ENCODE data around the gene WNT4.

DNA sequence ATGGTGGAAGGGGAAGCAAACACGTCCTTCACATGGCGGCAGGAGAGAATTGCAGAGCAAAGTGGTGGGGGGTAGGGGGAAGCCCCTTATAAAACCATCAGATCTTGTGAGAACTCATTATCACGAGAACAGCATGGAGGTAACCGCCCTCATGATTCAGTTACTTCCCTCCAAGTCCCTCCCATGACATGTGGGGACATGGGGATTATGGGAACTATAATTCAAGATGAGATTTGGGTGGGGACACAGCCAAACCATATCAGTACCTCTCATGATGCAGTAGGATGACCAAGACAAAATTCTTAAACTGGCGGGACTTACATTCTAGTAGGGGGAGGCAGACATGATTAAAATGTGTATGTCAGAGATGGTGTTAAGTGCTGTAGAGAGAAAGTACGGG is 38.8 kb downstream of the WNT4 start:
- TF ChIP-seq EZH2 (IDR thresholded peaks at IDR 0.05) (no peak), EZH2phosphoT487 (IDR thresholded peaks at IDR 0.05) (no peak)
- TF ChIP-seq, protein P1, sequence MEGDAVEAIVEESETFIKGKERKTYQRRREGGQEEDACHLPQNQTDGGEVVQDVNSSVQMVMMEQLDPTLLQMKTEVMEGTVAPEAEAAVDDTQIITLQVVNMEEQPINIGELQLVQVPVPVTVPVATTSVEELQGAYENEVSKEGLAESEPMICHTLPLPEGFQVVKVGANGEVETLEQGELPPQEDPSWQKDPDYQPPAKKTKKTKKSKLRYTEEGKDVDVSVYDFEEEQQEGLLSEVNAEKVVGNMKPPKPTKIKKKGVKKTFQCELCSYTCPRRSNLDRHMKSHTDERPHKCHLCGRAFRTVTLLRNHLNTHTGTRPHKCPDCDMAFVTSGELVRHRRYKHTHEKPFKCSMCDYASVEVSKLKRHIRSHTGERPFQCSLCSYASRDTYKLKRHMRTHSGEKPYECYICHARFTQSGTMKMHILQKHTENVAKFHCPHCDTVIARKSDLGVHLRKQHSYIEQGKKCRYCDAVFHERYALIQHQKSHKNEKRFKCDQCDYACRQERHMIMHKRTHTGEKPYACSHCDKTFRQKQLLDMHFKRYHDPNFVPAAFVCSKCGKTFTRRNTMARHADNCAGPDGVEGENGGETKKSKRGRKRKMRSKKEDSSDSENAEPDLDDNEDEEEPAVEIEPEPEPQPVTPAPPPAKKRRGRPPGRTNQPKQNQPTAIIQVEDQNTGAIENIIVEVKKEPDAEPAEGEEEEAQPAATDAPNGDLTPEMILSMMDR (IDR thresholded peaks at IDR 0.05): no peak

All from neural progenitor cell (in vitro differentiated cells).